Activated T-helper 1 cell treated with anti-CD3 and anti-CD28 coated beads, Interleukin-12 subunit alpha, Interleukin-12 subunit beta, Interleukin-2, Interleukin-4 antibody, amounts not matched to agents 30 ng/mL and 10 ng/mL and 1 ng/mL, durations not matched to agents 14 hours and 24 hours and 36 hours (primary cell): ENCODE results near the gene TIMELESS. TPM values are rescaled to one million over a fixed set of nuclear protein-coding genes. Genes with fewer than 3 reads are reported as not detected.

Source experiments
- DNase-seq: peaks from one replicate; pipeline ENCODE4 v3.0.0; 2021; ENCODE audit warnings: low spot score
- H3K27ac Mint-ChIP-seq: one replicate; pipeline ENCODE4 v1.8.0; 2021; ENCODE audit warnings: mild to moderate bottlenecking, mixed read lengths
- H3K27me3 Mint-ChIP-seq: one replicate; pipeline ENCODE4 v1.8.0; 2022; ENCODE audit warnings: mild to moderate bottlenecking, moderate library complexity, mixed read lengths; ENCODE audit not compliant: insufficient read depth
- H3K36me3 Mint-ChIP-seq: one replicate; pipeline ENCODE4 v1.8.0; 2021; ENCODE audit warnings: low read depth, mixed read lengths
- H3K4me1 Mint-ChIP-seq: one replicate; pipeline ENCODE4 v1.8.0; 2021; ENCODE audit warnings: low read depth, mixed read lengths
- H3K4me3 Mint-ChIP-seq: one replicate; pipeline ENCODE4 v1.8.0; 2021; ENCODE audit warnings: mild to moderate bottlenecking, moderate library complexity, mixed read lengths
- H3K9me3 Mint-ChIP-seq: one replicate; pipeline ENCODE4 v1.8.0; 2021; ENCODE audit warnings: mixed read lengths
- intact Hi-C: fragments of 100-400 bp; cut with micrococcal nuclease; formaldehyde crosslinking; loops from one replicate; pipeline ENCODE4 v1.15.1; 2024
- total RNA-seq: library from RNA; stranded (reverse); gene quantifications from 2 replicates; pipeline ENCODE4 v1.2.3, GENCODE V29; 2022

The TIMELESS gene
- total RNA-seq, 1 donor from 2014 or later, result 45.8 TPM

DNA sequence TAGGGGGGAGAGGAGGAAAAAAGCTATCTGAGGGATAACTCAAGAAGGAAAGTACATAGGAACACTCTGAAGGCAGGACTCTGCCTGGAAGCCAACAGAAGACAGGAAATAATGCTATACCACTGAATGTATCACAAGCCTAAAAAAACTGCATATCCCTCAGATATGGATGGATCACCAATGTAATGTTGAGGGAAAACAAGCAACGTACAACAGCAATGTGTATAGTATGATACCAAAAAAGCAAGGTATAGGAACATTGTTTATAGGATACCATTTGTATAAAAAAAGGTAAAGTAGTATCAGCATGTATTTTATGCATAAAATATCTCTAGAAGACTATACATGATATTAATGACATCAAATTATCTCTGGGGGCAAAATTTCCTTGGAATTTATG is 35.3 kb upstream of the TIMELESS start:
- H3K27ac Mint-ChIP-seq, result no peak overlapping the region
- H3K9me3 Mint-ChIP-seq, result no peaks in the 10 kb centered on the region
- intact Hi-C loops, result no loop called here
- peaks cover 27% of the 10 kb centered on the region for H3K4me1 Mint-ChIP-seq
- peaks cover 28% of the 10 kb centered on the region for H3K27me3 Mint-ChIP-seq
- H3K4me3 Mint-ChIP-seq, result no peak overlapping the region
- DNase-seq, result no peak
- no peaks in the 10 kb centered on the region for H3K36me3 Mint-ChIP-seq

DNA sequence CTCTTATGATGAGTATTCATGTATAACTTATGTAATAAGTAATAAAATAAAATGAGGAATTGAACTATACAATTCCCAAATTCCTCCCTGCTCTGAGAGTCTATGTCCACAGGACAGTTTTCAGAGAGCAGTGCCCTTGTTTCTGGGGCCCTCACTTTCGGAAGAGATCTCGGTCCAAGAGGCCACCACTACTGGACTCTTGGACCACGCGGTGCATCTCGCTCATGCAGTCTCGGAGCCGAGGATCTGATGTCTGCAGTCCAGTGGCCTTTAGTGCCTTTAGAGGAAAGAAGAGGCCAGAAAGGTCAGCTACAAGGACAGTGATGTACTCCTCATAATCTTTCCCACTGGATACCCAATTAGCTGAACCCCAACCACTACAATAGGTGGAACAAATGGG is 30.4 kb upstream of the TIMELESS start:
- no peak overlapping the region for H3K27ac Mint-ChIP-seq
- no peaks in the 10 kb centered on the region for H3K27me3 Mint-ChIP-seq
- no peak overlapping the region for H3K4me3 Mint-ChIP-seq
- peaks cover 3% of the 10 kb centered on the region for H3K36me3 Mint-ChIP-seq
- no peak for DNase-seq
- intact Hi-C loops, result no loop called here
- H3K4me1 Mint-ChIP-seq, result peaks cover 9% of the 10 kb centered on the region
- no peaks in the 10 kb centered on the region for H3K9me3 Mint-ChIP-seq

DNA sequence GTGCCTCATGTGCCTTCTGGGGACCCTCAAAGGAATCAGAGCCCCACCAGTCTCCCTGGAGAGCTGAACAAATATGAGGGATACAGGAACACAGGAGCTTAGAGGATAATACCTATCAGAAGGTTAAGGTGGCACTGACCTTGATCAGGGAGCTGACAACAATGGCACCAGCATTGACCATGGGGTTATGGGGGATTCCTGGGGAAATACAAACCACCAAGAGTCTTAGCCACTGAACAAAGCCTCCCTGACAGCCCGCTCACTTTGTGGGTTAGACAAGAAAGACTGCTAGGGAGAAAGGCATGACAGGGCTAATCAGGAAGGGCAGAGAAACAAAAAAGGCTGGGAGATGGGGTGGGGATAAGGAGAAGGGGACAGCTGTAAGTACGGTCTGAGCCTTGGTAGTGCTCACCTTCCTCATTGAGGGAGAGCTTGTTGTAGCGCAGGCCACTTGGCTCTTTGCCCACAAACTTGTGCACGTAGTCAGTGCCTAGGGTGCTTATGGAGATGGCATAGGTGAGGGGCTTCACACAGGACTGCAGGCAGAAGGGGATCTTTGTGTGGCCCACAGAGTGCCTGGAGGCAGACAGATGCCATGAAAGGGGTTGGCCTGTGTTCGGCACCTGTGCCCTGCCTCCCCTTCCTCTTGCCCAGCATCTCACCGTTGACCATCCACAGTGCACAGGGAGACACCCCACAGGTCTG is 28.4 kb upstream of the TIMELESS start:
- H3K36me3 Mint-ChIP-seq, result peaks cover 8% of the 10 kb centered on the region
- no peak for DNase-seq
- intact Hi-C loops, result no loop called here
- H3K27me3 Mint-ChIP-seq, result no peaks in the 10 kb centered on the region
- peaks cover 9% of the 10 kb centered on the region for H3K4me1 Mint-ChIP-seq
- H3K9me3 Mint-ChIP-seq, result no peaks in the 10 kb centered on the region
- no peak overlapping the region for H3K27ac Mint-ChIP-seq
- no peak overlapping the region for H3K4me3 Mint-ChIP-seq

GRCh38 chr12:56476972-56477432 is 27.8 kb upstream of the TIMELESS start:
- DNase-seq, result no peak

DNA sequence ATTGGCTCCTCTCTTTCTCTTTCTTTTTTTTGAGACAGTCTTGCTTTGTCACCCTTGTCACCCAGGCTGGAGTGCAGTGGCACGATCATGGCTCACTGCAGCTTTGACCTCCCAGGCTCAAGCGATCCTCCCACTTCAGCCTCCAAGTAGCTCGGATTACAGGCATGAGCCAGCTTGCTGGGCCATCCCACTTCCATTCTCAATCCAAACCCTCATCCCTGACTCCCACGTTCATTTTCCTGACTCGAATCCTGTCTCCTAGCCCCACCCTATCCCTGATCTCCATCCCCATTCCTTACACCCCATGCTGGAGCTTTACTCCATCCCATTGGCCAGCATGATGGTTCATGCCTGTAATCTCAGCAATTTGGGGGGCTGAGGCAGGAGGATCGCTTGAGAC is 26.9 kb upstream of the TIMELESS start:
- peaks cover 11% of the 10 kb centered on the region for H3K36me3 Mint-ChIP-seq
- H3K4me1 Mint-ChIP-seq, result peaks cover 9% of the 10 kb centered on the region
- no peak overlapping the region for H3K4me3 Mint-ChIP-seq
- no peak for DNase-seq
- intact Hi-C loops, result no loop called here
- no peaks in the 10 kb centered on the region for H3K9me3 Mint-ChIP-seq
- no peaks in the 10 kb centered on the region for H3K27me3 Mint-ChIP-seq
- no peak overlapping the region for H3K27ac Mint-ChIP-seq

More at GRCh38 chr12:56476972-56477432, 27.8 kb upstream of the TIMELESS start:
- no peak overlapping the region for H3K4me3 Mint-ChIP-seq
- H3K27me3 Mint-ChIP-seq, result no peaks in the 10 kb centered on the region
- peaks cover 8% of the 10 kb centered on the region for H3K36me3 Mint-ChIP-seq
- no peaks in the 10 kb centered on the region for H3K9me3 Mint-ChIP-seq
- intact Hi-C loops, result no loop called here
- H3K4me1 Mint-ChIP-seq, result peaks cover 9% of the 10 kb centered on the region
- H3K27ac Mint-ChIP-seq, result no peak overlapping the region

DNA sequence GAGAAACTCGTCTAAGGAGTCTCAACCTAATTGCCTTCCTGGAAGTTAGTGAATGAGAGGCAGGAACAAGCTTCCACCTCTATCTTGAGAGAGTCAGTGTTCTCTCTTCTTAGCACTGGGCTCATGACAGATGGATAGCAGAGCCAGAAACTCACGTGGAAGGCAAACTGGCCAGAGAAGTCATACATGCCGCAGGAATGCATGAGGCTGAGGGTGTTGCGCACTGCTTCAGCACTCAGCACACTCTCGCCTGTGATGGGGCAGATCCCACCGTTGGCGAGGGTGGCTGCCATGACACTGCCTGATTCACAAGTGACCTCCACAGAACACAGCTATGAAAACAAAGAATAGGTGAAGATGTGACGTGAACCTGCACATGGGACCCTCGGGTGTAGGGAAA is 25.2 kb upstream of the TIMELESS start:
- peaks cover 8% of the 10 kb centered on the region for H3K4me1 Mint-ChIP-seq
- H3K9me3 Mint-ChIP-seq, result no peaks in the 10 kb centered on the region
- DNase-seq, result no peak
- no peaks in the 10 kb centered on the region for H3K27me3 Mint-ChIP-seq
- peaks cover 17% of the 10 kb centered on the region for H3K36me3 Mint-ChIP-seq
- H3K4me3 Mint-ChIP-seq, result no peak overlapping the region
- H3K27ac Mint-ChIP-seq, result no peak overlapping the region
- intact Hi-C loops, result no loop called here

DNA sequence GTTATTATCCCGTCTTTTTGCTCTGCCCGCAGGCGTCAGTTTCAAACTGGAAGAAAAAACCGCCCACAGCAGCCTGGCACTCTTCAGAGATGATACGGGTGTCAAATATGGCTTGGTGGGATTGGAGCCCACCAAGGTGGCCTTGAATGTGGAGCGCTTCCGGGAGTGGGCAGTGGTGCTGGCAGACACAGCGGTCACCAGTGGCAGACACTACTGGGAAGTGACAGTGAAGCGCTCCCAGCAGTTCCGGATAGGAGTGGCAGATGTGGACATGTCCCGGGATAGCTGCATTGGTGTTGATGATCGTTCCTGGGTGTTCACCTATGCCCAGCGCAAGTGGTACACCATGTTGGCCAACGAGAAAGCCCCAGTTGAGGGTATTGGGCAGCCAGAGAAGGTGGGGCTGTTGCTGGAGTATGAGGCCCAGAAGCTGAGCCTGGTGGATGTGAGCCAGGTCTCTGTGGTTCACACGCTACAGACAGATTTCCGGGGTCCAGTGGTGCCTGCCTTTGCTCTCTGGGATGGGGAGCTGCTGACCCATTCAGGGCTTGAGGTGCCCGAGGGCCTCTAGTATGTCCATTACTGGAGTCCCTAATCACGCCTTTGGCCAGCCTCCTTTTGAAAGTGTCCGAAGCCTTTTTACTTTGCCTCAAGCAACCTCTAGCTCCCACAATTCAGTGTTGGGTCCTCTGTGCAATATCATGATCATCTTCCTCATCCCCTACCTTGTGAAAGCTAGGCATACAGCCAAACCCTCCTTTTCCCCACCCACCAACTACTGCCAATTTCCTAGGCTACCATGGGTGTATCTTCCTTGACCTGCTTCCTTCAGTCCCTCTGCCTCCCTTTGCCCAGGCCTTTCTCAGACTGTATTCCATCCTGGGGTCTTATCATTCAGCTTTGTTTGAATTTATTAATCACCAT is 20.0 kb upstream of the TIMELESS start:
- peak overlapping the region; percentile 99 for H3K4me3 Mint-ChIP-seq
- H3K9me3 Mint-ChIP-seq, result no peaks in the 10 kb centered on the region
- H3K27ac Mint-ChIP-seq, result peak overlapping the region; percentile 98
- H3K36me3 Mint-ChIP-seq, result peaks cover 14% of the 10 kb centered on the region
- H3K27me3 Mint-ChIP-seq, result no peaks in the 10 kb centered on the region
- no peak for DNase-seq
- peaks cover 19% of the 10 kb centered on the region for H3K4me1 Mint-ChIP-seq
- intact Hi-C loops, result loop anchor here (2.0 kb wide), 3 partner anchors 20 to 342 kb away; partner anchors contain the start of genes ANKRD52 and GLS2

DNA sequence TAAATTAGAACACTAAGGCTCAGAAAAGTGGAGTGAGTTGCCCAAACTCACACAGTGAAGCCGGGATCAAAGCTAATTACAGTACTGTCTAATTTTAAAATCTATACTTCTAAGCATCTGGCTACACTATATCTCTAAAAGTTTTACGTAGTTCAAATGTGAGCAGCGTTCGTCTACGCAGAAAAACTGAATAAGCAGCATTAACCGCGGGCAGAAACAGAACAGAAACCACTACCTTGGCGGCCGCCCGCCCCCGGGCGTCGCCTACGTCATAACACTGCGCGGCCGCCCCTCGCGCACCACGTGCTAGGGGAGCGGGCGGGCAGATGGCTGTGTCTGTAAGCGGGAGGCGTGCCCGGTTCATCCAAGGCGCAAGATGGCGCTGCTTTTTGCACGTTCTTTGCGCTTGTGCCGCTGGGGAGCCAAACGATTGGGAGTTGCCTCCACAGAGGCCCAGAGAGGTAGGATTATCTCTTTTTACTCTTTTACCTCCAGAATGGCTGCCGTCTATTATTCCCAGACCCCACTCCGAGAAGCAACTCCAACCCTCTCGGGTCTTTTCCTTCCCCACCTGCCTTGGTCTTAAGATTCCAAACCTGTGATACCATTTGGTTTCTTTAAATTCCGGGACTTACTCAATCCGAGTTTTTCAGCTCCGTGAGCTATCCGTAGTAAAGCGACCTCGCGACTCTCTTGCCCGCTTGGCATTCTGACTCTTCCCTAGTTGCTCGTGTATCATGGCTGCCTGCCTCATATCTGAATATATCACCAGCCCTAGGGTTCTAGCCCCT is 19.2 kb upstream of the TIMELESS start, which contains the start of gene SPRYD4:
Gene SPRYD4, plus strand, starts transcription at position 363 of the 791 bp plus-strand sequence. Its CDS starts 14 bp downstream, at position 377.
- intact Hi-C loops, result loop anchor here (1.0 to 2.0 kb wide), 14 partner anchors 19 to 342 kb away; partner anchors contain the start of genes ANKRD52, CS, GLS2 and IL23A
- peak within 1 kb of the TSS; percentile 98 for H3K27ac Mint-ChIP-seq
- peak; percentile 94 for DNase-seq
- H3K36me3 Mint-ChIP-seq, result peaks cover 12% of the 10 kb centered on the region
- peaks cover 19% of the 10 kb centered on the region for H3K4me1 Mint-ChIP-seq
- H3K9me3 Mint-ChIP-seq, result no peaks in the 10 kb centered on the region
- no peaks in the 10 kb centered on the region for H3K27me3 Mint-ChIP-seq
- peak within 1 kb of the TSS; percentile 99 for H3K4me3 Mint-ChIP-seq

GRCh38 chr12:56462565-56462964 is 13.3 kb upstream of the TIMELESS start:
- Mint-ChIP-seq H3K27me3 (no peaks in the 10 kb centered on the region), H3K27ac (no peak overlapping the region), H3K36me3 (no peaks in the 10 kb centered on the region), H3K9me3 (no peaks in the 10 kb centered on the region), H3K4me1 (no peaks in the 10 kb centered on the region), H3K4me3 (no peak overlapping the region)
- intact Hi-C loops, result no loop called here
- DNase-seq, result no peak

- Mint-ChIP-seq H3K27ac (no peak overlapping the region), H3K4me3 (no peak overlapping the region), H3K27me3 (no peaks in the 10 kb centered on the region), H3K36me3 (no peaks in the 10 kb centered on the region), H3K9me3 (no peaks in the 10 kb centered on the region), H3K4me1 (no peaks in the 10 kb centered on the region)
- intact Hi-C loops, result no loop called here
- DNase-seq, result no peak
These were observed 12.3 kb upstream of the TIMELESS start for GRCh38 chr12:56461235-56462159.

DNA sequence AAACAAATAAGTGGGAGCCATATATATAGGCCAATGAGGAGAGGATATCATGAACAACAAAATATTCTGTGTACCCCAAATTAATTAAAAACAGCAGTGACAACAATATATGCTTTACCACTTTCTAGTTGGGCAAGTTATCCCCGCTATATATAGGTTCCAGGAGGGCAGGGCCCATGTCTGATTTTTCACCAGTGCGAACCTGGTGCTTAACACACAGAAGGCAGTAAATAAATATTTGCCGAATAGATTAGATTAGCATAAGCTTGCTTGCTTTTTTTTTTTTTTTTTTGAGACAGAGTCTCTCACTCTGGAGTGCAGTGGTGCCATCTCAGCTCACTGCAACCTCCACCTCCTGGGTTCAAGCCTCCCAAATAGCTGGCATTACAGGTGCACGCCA is 8.6 kb upstream of the TIMELESS start:
- no peak for DNase-seq
- intact Hi-C loops, result no loop called here
- H3K9me3 Mint-ChIP-seq, result no peaks in the 10 kb centered on the region
- H3K36me3 Mint-ChIP-seq, result no peaks in the 10 kb centered on the region
- H3K27me3 Mint-ChIP-seq, result no peaks in the 10 kb centered on the region
- no peaks in the 10 kb centered on the region for H3K4me1 Mint-ChIP-seq
- H3K27ac Mint-ChIP-seq, result no peak overlapping the region
- H3K4me3 Mint-ChIP-seq, result no peak overlapping the region

DNA sequence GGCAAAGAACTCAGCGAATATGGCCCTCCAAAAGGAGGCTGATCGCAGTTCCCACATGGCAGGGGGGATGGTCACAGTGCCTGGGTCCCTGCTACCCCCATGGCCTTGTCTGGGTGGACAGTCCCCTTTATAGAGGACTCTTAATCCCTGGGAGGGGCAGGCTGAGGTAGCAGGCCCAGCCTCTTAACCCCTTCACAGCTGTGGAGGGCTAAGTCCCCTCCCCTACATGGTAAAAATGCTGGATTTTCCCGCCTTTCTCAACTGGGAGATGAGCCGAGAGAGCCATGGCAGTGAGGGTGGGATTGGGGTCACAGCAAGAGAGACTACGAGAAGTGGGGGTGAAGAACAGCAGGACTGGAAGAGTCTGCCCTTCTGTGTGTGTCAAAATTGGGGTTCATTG is 5.3 kb upstream of the TIMELESS start, which contains the start of gene MIP:
Gene MIP, minus strand, starts transcription at position 101 of the 400 bp plus-strand sequence. Its CDS starts 44 bp downstream, at position 57.
- Mint-ChIP-seq H3K4me1 (peaks cover 6% of the 10 kb centered on the region), H3K27ac (no peak within 1 kb of the TSS), H3K36me3 (no peaks in the 10 kb centered on the region), H3K9me3 (no peaks in the 10 kb centered on the region), H3K4me3 (no peak within 1 kb of the TSS), H3K27me3 (no peaks in the 10 kb centered on the region)
- no peak for DNase-seq
- intact Hi-C loops, result no loop called here
